T-helper 22 cell (primary cell): ENCODE measurements around the gene L1CAM.

ENCODE experiments used
- DNase-seq: peaks from one replicate; pipeline ENCODE4 v3.0.0-alpha.2; 2020; ENCODE audit warnings: low read depth

Gene L1CAM

DNA sequence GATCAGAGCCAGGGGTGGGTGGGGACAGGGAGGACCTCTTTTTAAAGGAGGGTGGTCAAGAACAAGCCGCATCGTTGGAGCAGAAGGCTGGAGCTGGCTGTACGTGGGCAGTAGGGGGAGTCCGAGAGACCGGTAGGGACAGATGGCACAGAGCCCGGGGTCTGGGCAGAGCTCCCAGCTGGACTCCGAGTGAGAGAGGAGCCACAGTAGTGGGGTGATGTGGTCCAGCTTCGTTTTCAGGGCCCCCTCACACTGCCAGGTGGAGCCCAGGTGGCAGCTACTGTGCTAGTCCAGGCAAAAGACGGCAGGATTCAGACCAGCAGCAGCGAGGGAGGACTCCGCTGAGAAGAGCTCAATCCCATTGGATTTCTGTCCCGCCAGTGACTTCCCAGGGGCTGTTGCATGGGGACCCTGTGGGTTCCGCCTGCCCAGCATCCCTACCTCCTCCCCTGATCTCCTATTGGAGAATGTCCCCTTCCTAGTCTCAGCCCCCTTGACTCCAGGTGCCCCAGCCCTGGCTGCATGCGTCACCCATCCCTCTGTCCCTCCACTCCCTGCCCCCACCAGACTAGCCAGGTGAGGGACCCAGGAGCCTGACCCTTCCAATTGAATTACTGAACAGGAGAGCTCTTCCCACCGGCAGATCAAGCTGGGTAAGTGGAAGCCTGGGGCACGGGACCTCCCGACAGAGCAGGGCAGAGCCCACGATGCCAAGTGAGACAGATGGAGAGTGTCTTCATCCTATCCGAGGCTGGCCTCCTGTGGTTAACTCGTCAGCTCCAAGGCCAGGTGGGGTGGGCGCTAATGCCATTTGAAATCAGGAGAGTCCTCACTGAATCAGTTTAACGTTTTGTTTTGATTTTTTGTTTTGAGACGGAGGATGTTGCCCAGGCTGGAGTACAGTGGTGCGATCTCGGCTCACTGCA is 37.2 kb upstream of the L1CAM start:
- no peak for DNase-seq

DNA sequence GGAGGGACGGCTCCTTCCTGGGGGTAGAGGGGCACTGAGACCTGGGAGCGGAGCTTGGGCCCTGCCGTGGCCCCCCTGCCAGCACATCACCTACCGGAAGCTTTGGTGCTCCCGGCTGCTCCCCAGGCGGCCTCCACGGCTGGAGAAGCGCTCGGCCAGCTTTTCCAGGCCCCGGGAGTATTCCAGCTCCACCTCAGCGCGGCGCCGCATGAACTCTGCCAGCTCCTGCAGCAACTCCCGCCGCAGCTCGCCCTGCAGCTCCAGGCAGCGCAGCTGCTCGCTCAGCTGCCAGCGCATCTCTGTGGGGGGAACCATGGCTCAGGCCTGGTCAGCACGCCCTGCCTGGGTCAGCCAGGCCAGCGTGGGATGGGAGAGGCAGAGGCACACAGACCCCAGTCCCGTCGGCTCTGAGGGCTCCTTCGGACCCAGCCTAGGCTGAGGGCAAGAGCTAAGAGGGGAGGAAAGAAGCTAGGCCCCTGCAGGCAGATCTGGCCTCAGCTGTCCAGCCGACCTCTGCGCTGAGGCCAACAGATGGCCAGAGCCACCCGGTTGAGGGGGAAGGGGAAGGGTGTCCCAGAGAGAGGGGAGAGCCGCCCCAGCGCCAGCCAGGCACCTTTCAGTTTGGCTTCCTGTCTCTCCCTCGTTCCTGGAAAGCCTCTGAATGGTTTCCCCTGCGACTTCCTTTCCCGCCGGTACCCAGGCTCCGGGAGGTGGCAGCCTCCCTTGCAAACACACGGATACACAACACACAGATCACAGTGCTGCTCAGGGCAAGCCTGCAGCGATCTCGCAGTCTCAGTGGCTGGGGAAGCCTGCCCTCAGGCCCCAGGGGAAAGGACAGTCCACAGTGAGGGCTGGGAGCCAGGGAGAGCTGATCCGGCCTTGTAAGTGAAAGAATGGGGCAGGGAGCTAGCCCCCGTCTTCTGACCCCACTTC is 35.8 kb upstream of the L1CAM start:
- no peak for DNase-seq

DNA sequence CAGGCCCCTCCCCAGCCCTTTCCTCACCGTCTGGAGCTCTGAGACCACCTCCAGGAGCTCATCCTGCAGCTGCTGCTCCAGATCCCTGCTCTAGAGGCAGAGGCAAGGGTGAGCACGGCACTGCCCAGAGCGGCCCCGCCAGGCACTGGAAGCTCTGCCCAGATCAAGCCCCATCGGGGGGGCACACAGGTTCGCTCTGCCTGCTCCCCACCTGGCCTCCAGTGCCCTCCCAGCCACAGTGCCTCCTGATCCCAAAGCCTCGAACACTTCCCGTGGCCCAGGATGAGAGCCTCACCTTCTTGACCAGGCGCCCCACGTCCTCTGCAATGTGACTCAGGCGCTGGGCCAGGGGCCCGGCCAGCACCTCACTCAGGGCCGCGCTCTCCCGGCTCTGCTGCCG is 35.1 kb upstream of the L1CAM start:
- no peak for DNase-seq

DNA sequence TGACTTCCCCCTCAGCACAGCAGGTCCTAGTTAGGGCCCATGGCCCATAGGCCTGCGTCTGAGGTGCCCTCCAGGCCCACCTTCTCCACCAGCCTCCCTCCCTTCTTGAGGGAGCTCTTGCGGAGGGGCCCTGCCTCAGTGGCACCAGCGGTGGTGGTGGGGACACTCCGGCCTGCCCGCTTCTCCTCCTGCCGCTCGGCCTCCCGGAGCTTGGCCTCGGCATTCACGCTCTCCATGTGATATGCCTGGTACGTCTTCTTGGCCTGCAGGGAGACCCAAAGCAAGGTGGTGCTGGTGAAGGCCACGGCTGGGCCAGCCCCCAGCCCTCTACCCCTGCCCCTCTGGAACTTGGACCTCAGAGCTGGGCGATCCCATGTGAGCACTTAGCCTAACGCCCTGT is 34.6 kb upstream of the L1CAM start:
- no peak for DNase-seq

DNA sequence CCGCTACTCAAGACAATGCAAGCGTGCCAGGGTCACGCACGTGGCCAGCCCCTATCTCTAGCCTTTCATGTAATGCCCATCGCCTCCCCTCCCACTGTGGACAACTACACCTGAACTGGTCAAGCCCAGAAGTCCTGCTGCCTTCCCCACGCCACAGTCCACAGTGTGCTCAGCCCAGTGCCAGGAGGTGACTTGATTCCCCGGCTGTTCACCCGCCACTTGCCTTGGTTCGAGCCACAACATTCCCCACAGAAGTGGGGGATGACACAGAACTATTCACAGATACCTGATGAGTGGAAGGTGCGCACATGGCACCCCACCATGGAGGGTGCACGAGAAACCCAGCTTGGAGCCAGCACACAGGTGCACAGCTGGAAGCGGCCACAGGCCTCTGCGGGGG is 33.3 kb upstream of the L1CAM start:
- DNase-seq: no peak

DNA sequence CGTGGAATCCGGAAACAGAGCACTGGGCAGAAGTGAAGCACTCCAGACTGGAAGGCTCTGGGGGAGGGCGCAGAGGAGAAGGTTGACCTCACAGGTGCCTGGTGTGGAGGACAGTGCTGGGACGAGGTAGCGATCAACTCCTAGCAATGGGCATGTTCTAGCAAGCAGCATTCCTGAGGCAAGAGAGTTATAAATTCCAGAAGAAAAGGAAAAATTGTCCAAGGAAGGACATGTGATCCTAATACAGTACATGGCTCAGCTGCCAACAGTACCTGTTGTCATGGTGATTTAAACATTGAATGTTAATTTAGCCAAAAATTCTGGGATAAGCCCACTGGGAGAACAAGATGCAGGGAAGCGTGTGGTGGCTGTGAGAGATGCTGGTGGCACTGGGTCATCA is 31.9 kb upstream of the L1CAM start:
- DNase-seq: no peak

DNA sequence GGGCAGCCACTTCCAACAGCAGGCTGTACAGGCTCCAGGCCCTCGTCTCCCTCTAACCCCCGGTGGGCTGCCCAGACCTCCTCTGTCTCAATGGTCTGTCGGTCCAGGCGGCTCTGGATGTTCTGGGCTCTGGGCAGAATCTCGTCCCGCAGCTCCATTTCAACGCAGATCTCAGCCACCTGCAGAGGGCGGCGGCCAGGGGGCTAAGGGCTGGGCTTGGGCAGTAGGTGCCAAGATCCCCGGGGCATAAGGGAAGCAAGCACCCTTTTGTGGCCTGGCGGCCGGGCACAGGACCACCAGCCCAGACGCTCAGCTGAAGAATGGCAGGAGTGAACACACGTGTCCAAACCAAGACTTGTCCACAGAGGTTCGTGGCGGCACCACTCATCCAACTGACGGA is 27.7 kb upstream of the L1CAM start:
- no peak for DNase-seq

DNA sequence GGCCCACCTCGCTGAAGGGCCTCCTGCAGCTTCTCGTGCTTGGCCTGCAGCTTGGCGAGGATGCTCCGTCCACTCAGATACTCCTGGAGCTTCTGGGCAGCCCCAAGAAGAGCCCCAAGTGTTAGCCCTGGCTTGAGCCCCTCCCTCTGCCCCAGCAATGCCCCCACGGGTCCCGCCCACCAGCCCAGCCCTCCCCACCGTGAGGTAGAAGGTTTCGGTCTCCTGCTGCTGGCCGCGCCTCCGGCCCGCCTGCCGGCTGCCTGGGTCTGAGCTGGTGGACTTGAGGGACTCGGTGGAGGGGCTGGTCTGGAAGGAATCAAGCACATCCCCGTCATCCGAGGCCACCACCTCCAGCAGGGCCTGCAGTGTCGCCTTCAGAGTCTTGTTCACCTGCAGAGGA is 27.2 kb upstream of the L1CAM start:
- no peak for DNase-seq

DNA sequence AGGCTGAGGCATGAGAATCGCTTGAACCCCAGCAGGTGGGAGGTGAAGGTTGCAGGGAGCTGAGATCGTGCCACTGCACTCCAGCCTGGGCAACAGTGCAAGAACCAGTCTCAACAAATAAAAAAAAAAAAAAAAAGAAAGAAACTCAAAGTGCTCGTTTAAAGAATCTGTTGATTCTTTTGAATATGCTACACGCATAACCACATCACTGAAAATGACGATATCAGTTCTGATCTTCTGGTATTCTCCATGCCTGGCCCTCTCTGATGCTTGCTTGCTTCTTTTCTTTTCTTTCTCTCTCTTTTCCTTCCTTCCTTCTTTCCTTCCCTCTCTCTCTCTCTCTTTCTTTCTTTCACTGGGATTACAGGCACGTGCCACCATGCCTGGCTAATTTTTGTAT is 25.8 kb upstream of the L1CAM start:
- DNase-seq: no peak

DNA sequence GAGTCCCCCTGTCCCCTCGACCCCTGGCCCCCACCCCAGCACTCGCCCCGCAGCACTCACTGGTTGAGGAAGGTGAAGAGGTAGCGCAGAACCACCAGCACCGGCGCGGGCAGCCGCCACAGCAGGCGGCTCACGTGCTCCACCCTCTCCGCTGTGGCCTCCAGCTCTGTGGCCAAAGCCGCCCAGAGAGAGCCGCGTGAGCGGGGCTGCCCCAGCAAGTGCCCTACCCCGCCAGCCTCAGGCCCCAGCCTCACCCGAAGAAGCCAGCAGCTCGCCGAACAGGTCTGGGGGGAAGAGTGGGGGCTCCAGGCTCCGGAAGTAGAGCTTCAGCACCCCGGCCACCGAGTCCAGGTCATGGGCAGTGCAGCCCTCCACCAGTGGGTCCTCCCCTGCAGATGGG is 24.5 kb upstream of the L1CAM start:
- DNase-seq: no peak

DNA sequence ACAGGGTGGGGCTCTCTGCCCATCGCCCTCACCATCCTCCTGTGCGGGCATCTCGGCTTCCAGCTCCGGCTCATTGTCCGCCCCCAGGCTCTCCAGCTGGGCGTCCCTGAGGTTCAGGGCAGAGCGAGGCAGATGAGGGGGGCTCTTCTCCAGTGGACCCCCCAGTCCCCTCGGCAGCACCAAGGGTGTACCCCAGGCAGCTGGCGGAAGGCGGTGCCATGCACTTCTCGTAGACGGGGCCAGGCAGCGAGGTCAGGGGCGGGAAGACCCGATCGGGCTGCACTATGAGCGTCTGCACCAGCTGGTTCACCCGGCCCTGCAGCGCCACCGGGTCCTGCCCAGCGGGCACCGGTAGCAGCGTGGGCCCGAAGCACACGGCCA is 24.0 kb upstream of the L1CAM start:
- no peak for DNase-seq

DNA sequence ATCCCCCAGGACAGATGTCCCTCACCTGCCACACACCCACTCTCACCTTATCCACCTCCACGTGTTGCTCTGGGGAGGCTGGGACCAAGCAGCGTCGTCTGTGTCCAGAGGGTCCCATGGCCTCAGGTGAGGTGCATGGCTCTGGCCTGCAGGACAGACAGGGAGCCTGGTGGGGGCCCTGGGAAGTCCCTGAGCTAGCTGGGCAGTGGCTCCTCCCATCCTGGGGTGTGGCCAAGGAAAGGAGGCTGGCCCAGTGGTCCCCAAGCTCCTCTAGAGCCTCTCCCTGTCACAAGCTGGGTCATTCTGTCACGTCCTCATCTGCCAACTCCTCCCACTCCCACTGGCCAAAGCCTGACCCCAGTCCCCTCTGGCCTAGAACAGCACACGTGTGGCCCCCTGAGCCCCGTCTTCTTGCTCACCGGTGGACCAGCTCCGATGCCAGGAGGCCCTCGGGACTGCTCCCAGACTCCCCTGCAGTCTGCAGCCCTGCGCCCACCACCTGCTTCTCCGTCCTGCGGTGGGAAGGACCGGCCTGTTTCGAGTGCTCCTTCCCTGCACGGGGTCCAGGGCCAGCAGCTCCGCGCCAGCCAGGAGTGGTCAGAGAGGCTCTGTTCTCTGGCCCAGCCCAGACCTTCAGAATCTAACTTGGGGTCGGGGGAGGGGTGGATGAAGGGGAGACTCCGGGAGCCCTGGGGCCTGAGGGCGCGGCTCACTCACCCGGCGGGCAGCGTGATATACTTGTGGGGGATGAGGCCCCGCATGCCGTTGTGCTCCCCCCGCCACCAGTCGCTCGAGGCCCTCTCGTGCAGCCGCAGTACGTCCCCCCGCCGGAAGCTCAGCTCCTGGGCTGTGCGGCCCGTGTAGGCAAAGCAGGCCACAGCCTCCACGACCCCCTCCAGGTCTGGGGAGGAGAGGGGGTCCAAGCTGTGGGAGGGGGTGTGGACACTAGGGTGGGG is 23.3 kb upstream of the L1CAM start:
- DNase-seq: no peak

DNA sequence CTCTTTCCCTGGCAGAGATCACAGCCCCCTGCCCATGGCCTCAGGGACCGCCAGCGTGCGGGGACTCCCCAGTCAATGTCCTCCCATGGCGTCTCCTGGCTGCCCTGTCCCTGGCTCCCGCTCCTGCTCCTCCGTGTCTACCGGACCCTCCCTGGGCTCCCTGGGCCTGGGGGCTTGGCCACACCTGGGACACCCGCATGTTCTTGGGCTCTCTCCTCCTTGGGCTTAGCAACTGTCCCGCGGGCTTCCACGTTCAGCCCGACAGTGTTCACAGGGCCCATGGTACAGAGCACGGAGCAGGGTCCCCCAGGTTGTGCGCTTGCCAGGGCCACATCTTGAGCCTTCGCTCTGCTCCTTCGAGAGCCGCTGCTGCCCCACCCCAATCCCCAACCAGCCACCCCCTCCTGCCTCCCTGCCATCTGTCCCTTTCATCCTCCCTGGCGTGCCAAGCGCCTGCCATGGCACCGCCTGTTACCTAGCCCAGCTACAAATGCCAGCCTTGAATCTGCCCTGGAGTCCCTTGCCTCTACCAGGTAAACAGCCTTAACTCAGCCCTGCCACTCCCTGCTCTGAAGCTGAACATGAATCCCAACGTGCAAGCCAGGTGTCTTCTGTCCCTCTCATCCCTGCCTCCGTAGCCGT is 22.4 kb upstream of the L1CAM start:
- DNase-seq: no peak

DNA sequence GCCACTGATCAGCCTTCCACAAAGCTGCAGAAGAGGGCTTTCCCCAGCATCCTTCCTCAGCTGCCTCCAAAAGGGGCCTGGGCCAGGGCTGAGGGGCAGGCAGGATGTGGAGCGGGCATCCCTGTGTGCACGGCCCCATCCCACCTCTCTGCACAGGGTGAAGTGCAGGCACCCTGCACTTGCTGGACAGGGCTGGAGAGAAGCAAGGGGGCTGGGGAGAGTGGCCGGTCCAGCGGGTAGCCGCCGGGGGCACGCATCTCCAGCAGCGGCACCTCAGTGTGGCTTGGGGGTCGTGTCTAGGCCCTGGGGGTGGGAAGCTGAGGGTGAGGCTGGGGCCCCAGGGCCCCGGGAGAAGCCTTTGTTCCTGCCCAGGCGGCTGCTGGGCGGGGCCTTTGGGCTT is 21.5 kb upstream of the L1CAM start:
- no peak for DNase-seq

DNA sequence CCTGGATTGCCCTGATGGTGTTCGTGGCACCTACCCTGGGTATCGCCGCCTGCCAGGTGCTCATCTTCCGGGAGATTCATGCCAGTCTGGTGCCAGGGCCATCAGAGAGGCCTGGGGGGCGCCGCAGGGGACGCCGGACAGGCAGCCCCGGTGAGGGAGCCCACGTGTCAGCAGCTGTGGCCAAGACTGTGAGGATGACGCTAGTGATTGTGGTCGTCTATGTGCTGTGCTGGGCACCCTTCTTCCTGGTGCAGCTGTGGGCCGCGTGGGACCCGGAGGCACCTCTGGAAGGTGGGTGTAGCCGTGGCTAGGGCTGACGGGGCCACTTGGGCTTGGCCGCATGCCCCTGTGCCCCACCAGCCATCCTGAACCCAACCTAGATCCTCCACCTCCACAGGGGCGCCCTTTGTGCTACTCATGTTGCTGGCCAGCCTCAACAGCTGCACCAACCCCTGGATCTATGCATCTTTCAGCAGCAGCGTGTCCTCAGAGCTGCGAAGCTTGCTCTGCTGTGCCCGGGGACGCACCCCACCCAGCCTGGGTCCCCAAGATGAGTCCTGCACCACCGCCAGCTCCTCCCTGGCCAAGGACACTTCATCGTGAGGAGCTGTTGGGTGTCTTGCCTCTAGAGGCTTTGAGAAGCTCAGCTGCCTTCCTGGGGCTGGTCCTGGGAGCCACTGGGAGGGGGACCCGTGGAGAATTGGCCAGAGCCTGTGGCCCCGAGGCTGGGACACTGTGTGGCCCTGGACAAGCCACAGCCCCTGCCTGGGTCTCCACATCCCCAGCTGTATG is 20.3 kb upstream of the L1CAM start:
- DNase-seq: no peak

DNA sequence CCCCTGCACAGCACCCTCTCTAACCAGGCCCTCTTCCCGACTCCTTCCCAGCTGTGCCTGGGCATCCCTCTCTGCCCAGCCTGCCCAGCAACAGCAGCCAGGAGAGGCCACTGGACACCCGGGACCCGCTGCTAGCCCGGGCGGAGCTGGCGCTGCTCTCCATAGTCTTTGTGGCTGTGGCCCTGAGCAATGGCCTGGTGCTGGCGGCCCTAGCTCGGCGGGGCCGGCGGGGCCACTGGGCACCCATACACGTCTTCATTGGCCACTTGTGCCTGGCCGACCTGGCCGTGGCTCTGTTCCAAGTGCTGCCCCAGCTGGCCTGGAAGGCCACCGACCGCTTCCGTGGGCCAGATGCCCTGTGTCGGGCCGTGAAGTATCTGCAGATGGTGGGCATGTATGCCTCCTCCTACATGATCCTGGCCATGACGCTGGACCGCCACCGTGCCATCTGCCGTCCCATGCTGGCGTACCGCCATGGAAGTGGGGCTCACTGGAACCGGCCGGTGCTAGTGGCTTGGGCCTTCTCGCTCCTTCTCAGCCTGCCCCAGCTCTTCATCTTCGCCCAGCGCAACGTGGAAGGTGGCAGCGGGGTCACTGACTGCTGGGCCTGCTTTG is 19.6 kb upstream of the L1CAM start:
- DNase-seq: no peak

DNA sequence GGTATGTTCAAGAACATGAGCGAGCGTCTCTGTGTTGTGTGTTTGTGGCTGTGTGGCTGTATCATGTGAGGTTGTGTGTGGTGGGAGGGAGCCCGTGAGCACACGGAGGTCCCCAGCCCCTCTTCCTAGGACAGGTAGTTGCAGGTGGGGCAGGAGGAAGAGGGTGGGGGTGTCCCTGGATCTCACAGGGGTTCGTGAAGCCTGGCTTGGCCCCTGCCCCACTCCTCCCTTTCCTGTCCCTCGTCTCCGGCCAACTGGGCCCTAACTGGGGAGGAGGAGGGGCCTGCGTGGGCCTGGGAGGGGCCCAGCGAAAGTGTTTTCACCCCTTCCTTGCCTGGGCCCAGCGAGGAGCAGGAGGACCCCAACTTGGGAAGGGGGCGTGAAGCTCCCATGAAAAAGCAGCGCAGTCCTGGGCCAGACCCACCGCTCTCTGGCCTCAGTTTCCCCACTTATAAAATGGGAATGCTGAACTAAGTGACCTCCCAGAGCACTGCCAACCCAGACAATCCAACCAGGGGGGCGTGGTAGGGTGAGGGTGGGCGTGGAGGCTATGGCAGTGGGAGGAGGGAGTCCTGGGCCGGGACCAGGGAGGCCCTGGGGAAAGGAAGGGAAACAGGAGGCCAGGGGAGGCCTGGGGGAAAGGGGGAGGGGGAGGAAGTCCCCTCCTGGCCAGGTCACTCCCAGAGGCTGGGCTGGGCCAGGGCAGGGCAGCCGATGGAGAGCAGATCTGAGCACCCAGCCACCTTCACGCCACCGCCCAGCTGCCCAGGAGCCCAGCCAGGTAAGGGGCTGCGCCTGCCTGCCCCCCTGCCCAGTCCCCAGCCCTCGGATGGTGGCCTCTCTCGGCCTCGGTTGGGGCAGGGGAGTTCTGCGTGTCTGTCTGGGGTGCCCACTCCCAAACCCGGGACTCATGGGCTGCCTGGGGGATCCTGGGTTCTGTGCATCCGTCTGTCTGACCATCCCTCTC is 18.3 kb upstream of the L1CAM start, which contains the start of gene AVPR2:
Gene AVPR2 (plus strand): TSS at position 683 of the 967 bp plus-strand sequence. CDS start 473 bp downstream, outside the sequence.
- DNase-seq: no peak

DNA sequence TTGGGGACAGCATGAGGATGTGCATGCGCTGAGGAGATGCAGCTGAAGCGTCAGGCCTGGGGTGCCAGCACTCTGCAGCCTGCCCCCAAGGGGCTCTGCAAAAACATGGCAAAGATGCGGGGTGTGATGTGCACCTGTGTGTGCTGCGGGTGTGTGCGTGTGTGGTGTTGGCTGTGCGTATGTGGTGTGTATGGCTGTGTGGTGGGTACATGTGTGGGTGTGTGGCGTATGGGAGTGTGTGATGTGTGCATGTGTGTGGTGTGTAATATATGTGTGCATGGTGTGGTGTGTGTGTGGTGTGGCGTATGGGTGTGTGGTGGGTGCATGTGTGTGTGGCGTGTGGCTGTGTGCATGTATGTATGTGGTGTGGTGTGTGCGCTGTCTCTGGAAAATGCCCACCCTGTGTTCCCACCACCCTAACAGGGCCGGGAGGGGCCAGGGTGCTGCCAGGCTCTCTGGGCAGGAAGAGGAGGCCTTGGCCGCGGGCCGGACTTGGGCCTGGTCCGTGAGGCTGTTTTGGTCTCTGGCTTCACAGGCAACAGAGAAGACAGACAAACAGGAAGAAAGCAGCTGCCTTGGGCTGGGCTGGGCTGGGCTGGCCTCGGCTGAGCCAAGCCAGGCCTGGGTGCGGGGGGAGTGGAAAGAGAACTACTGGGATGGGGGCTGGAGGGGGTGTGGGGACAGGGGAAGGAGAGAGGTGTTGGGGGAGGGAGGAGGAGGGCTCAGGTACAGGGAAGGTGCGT is 17.4 kb upstream of the L1CAM start:
- DNase-seq: no peak
